GM18858 (cell line): ENCODE data around the gene SMTNL2.
"Not testable (repeated sequence)": the region's sequence is repeated elsewhere in the genome, so short reads cannot be mapped to it uniquely, and the experiment has no call there.

Experiments used
- ATAC-seq: cut with Tn5 transposase; IDR thresholded peaks from one replicate; pipeline ENCODE4 v1.9.1; 2021; ENCODE audit not compliant: unreplicated experiment

Gene SMTNL2

DNA sequence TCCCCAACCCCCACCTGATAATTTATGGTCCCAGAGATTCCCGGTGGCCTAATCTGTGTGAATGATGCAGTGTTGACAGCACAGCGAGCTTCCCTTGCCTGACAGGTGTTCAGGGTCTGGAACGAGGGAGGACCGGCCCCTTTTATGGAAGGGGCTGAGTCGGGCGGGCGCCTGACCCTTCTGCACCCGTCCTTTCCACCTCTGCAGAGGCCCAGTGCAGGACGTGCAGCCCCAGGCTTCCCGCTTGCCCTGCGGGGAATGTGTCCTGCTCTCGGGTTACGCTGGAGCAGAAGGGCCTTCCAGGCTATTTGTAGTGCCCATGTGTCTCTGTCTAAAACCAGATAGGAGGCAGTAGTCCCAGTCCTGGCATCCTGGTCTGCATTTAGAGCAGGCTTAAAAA, 16.2 kb downstream of the SMTNL2 start:
- no peak for ATAC-seq

DNA sequence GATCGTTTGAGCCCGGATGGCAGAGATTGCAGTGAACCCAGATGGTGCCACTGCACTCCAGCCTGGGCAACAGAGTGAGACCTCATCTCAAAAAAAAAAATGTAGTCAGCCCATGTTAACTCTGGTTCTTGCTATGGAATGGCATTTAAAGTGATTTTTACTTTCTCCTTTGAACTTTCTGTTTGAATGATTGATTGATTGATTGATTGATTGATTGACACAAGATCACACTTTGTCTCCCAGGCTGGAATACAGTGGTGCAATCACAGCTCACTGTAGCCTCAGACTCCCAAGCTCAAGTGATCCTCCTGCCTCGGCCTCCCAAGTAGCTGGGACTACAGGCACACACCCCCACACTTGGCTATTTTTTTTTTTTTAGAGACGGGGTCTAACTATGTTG, 17.0 kb downstream of the SMTNL2 start:
- ATAC-seq: no peak

DNA sequence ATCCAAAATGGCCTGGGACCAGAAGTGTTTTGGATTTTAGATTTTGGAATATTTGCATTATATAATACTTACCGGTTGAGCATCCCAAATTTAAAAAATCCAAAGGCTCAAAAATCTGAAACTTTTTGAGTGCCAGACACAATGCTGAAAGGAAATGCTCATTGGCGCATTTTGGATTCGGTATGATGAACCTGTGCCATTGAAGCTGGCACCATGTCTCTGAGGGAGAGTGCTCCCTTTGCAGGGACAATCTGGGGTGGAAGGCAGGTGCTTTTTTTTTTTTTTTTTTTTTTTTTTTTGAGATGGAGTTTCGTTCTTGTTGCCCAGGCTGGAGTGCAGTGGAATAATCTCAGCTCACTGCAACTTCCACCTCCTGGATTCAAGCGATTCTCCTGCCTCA, 17.7 kb downstream of the SMTNL2 start:
- ATAC-seq: no peak

DNA sequence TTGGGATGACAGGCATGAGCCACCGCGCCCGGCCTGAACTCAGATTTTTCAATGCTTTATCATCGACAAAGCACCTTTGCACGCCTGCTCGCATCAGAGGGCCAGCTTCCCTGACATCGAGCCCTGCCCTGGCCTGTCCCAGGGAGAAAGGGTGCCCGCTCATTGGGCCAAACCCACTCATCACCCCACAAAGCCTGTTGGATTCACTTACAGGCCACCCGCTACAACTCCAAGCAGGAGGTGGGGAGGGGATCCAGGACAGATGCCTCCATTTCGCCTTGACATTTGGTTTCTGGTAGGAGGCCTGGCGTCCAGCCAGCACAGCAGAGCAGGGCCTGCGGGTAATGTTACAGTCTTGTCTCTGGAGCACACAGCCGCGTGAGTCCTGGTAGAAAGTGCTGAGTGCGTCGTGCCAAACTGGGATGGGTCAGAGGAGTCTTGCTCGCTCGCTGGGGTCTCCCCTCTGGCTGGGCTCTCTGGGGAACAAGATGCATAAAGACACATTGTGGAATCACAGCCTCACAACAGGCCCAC, 19.8 kb downstream of the SMTNL2 start:
- ATAC-seq: no peak

DNA sequence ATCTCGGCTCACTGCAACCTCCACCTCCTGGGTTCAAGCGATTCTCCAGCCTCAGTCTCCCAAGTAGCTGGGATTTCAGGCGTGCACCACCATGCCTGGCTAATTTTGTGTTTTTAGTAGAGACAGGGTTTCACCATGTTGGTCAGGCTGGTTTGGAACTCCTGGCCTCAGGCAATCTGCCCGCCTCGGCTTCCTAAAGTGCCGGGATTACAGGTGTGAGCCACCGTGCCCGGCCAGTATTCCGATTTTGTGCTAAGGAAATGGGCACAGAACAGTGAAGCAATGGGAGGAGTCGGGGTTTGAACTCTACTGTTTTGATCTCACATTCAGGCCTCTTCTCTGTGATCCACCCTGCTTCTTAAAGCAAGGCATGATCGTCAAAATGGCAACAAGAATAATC, 20.4 kb downstream of the SMTNL2 start:
- ATAC-seq: not testable (repeated sequence)

DNA sequence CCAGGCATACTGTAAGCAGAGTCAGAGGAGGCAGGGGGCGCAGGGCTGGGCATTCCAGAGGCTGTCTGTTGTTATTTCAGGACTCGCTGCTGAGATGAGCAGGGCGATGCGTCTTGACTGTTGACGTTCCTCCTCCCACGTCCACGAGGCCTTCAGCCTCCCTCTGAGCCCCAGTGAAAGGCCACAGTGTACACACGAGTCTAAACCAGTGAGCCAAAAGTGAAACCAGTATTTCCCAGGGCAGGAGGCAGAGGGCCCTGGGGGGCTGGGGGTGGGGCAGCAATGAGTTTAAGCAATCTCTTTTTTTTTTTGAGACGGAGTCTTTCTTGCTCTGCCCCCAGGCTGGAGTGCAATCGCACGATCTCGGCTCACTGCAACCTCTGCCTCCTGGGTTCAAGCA, 21.5 kb downstream of the SMTNL2 start:
- ATAC-seq: no peak

DNA sequence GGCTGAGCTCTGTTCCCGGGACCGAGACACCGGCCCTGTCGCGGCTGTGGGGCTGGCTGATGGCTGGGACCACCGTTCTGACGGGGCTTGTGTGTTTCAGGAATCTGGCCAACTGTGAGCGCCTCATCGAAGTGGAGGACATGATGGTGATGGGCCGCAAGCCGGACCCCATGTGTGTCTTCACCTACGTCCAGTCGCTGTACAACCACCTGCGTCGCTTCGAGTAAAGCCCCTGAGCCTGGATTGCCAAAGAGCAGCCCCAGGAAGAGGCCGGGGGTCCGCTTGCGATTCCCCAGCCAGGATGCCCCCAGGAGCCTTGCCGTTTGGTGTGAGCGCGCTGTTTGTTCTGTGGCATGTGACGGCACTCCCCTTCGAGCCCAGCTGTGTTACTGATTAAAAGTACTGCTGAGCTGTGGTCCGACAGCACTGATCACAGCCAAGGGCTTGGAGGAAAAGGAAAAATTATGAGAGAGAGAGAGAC, 23.0 kb downstream of the SMTNL2 start:
- no peak for ATAC-seq

DNA sequence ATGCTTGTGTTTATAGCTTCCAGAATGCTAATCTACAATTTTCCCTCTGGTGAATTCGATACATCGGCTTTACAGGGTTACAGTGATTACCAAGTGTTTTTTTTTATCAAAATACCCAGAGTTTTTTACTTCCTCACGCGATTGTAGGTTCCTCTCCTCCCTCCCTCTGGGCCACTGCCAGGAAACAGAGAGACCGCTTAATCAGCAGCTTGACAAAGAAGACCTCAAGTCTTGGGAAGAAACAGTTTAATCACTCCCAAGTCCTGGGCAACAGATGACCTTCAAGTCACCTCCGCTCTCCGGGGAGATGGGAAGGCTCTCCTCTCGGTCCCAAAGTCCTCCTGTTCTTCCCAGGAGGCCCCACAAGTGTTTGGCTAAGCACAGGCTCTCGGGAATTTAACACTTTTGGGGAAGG, 23.5 kb downstream of the SMTNL2 start:
- ATAC-seq: no peak

DNA sequence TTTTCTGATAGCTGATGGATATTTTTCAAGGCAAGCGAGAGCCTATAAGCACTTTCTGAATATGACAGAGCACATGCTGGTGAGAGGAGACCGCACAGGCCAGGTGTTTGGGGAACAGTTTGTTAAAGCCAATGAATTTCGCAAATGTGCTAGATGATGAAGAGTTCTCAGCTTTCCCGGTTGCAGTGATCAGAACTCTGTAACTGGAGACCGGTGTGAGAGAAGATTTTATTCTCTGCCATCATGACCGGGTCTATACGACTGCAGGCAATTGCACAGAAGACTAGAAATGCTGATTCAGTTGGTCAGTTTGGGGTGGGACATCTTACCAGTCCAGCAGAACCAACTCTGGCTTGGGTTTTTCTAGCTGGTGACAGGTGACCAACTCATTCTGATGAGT, 25.4 kb downstream of the SMTNL2 start:
- ATAC-seq: no peak

DNA sequence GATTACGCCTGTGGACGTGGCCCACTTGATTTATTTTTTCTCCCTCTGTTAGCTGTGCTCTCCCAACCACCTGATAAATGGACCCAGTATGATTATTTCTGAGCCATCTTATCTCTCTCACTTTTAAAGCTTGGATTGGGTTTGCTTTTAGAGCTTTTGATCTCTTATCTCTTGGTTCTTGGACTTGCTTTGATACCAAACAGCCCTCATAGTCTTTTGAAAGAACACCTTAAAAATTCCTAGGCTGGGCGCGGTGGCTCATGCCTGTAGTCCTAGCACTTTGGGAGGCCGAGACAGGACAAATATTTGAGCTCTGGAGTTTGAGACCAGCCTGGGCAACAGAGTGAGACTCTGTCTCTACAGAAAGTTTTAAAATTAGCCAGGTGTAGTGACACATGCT, 25.8 kb downstream of the SMTNL2 start:
- ATAC-seq: no peak

DNA sequence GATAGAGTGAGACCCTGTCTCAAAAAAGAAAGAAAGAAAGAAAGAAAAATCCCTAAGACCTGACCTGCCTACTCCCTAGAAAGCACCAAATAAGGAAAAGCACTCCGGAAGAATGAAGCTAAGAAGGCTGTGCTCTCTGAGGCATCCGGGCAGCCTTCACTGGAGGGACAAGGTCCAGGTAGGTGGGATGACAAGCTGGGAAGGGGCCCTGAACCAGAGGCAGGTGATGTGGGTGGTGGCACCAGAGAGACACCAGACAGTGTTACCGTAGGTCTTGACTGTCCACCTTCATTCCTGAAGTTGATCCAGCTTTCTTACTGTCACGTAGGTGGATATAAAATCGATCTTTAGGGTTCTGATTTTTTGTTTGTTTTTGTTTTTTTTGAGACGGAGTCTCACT, 26.3 kb downstream of the SMTNL2 start:
- no peak for ATAC-seq

DNA sequence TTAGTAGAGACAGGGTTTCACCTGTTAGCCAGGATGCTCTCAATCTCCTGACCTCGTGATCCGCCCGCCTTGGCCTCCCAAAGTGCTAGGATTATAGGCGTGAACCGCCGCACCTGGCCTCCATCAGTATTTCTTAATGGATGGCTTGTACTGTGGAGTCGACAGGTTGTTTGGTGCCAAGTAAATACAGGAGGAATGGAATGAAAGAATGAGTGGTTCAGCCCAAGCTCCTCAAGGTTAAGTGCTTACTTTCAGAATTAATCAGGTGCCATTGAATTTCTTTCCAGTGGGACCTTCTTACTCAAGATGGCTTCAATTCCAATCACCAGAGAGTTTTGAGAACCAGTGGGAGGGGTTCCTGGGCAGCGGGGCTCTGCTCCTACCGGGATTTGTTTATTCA, 32.1 kb downstream of the SMTNL2 start:
- no peak for ATAC-seq

DNA sequence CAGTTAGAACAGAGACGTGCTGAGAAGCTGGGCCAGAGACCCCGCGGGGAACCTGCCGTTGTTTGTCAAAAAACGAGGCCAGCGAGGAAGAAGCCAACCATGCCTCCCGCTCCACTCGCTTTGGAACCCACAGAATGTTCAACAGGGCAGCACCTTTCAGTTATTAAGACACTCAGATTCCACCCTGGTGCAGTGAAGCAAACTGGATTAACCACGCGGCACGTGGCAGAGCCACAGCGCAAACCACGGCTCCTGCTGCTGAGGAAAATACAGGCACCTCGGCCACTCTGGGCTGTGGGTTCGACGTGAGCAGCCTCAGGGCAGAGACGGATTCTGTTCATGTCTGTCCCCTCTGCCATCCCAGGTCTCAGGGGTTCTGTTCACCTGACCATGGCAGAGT, 32.8 kb downstream of the SMTNL2 start:
- ATAC-seq: no peak

DNA sequence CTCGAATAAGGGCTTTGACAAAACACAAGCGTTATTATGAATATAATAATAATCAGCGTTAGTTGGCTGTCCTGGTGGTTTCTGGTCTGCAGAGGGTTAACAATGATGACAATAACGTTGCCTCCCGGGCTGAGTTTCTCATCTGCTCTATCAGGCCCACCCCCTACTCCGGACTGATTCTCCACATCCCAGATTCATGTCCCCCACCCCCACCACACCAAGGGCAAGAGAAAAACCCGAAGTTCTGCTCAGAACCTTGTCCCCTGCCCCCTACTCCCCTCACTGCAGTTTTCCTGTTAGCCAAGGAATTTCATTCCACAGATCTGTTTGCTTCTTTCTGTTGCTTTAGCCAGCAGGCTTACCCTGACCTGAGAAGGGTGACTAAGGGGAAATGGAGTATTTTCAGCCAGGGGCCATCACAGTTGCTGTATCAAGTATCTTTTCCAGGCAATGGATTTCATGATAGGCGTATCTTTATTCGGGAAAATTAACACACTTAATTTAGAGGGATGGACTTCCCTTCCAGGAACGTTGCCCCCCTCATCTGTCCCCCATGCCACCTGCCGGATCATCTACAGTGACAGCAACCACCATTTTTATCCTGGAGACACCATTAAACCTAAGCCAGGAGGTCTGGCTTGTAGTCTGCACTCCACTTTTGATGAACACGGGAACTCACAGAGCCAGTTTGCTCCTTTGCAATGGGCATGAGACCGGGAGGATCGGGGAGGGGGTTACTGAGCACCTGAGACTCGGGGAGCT, 33.4 kb downstream of the SMTNL2 start:
- ATAC-seq: no peak

DNA sequence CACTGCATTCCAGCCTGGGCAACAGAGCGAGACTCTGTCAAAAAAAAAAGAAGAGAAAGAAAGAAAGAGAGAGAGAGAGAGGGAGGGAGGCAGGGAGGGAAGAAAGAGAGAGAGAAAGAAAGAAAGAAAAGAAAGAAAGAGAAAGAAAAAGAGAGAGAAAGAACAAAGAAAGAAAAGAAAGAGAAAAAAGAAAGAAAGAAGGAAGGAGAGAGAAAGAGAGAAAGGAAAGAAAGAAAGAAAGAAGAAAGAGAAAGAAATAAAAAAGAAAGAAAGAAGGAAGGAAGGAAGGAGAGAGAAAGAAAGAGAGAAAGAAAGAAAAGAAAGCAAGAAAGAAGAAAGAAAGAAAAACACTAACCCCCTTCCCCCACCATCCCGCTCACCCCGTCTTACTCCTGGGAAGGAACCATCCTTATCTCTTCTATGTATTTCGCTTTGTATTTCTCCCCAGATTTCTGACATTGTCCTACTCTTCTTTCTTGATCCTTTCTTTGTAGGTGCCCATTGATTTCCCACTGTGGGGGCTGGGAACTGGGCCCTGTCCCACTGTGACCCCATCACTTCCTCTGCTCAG, 36.3 kb downstream of the SMTNL2 start:
- ATAC-seq: no peak

DNA sequence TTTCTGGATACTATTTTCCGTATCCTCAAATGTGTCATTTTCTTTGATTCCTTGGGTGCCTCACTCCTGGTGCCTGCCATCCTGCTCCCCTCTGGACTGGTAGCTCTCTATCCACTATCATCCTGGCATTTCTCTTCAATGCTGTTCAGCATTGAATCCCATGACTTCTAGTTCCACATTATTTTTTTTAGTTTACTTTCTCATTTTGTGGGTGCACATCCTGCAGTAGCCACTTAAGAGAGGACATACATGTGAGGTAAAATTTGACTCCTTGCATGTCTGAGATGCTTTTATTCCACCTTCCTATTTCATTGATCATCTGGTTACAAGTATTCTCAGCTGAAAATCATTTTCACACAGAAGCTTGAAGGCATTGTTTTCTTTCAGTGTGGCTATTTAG, 38.0 kb downstream of the SMTNL2 start:
- no peak for ATAC-seq

DNA sequence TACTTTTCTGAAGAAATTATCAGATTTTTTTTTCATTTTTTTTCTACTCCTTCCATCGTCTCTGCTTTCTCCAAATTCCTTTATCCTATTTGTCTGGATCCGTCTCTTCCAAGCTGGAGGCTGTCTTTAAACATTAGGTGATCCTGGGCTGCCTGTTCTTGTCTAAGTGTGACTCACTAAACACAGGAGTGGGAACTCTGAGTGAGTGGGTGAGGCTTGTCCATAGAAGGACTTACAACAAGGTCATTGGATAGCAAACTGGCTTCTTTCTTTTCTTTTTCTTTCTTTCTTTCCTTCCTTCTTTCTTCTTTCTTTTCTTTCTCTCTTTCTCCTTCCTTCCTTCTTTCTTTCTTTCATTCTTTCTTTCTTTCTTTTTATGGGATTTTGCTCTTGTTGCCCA, 38.9 kb downstream of the SMTNL2 start:
- no peak for ATAC-seq

DNA sequence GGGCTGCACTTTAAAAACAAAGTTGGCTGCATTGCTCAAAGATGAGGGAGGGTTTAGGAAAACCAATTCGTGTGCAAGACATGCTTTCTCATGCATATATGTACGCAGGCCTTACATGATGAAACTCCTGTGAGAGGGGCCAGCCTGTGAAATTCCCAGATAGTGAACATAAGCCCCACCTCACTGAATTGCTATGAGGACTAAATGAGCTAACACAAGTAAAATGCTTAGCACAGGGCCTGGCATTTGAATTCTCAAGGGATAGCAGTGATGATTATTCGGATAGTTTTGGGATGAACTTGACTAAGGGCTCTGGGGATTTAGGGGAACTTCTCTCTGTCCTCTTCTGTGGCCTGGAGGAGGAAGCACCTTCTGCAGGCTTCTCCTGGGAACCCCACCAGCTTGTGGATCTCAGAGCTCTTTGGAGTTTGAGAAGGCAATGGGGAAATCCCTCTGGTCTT, 40.2 kb downstream of the SMTNL2 start:
- ATAC-seq: not testable (repeated sequence)

DNA sequence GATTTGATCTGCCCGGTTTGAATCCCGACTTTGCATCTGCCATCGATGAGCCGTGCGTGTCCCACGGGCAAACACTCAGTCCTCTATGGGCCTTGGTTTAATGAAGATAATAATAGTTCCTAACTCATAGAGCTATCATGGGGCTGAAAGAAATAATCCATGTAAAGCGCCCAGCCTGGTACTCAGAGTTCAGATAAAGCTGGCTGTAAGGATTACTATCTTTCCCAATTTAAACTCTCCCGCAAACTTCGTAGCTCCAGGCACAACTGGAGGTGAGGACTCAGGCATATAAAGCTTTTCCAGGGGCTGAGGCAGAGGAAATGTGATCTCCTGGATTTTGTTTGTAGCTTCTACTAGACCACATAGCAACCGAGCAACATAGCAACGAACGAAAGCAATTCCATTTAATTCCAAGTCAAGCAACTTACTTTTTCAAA, 40.9 kb downstream of the SMTNL2 start:
- ATAC-seq: no peak

DNA sequence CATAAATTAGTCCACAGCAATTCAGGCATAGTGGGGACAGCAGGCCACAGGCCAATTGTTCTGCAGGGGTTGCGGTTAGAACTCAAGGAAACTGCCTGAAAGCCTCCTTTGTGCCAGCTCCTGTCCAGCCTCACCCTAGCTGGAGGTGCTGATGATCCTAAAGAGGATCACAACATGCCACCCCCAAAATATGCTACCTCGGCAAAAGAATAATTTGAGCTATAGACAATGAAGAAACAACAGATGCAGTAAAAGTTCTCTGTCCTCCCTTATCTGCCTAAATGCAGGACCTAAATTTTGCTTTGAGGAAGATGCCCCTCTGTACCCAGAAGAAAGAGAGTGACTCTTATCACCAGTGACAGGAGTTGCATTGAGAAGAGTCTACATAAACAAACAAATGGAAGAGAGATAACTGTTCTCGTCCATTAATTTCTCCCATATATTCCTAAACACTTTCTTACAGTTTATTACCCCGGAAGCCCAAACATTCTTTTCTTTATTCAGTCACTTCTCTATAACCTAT, 42.5 kb downstream of the SMTNL2 start:
- no peak for ATAC-seq

DNA sequence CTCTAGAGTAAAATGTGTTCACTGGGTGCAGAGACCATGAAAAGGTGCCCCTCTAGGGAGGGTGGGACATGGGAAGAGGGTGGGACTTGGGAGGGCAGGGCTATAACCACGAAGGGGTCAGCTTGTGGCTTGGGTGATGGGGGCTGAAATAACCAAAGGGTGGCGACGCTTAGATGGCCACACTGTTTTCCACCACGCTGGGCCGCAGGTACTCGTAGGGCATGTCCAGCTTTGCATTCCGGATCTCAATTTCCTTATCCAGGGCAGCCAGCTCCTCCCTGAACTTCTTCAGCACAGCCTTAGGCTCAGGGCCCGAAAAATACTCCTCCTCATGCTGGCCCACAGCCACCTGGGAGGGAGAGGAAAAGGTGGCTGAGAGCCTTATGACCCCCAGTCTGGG, 47.1 kb downstream of the SMTNL2 start:
- no peak for ATAC-seq
